H9 (cell line): ENCODE data around the gene ICE2. TPM values are rescaled to one million over a fixed set of nuclear protein-coding genes. Genes with fewer than 3 reads are reported as not detected.

Experiments
- DNase-seq: peaks from one replicate; pipeline ENCODE4 v3.0.0-alpha.2; 2017
- H2AFZ ChIP-seq: one replicate; pipeline ENCODE4 v1.6.1; 2013; ENCODE audit warnings: mild to moderate bottlenecking, low read length, control low read depth, moderate library complexity
- H2AK5ac ChIP-seq: 2 replicates; pipeline ENCODE4 v1.6.1; 2013; ENCODE audit warnings: low read length, control low read depth, mixed read lengths; ENCODE audit not compliant: insufficient read length
- H2BK120ac ChIP-seq: one replicate; pipeline ENCODE4 v1.6.1; 2013; ENCODE audit warnings: low read depth, mild to moderate bottlenecking, low read length, control low read depth, inconsistent platforms; ENCODE audit not compliant: poor library complexity, severe bottlenecking
- H2BK12ac ChIP-seq: 2 replicates; pipeline ENCODE4 v1.6.1; 2013; ENCODE audit warnings: low read length, control low read depth, mixed read lengths, low read depth; ENCODE audit not compliant: insufficient read length
- H2BK15ac ChIP-seq: 2 replicates; pipeline ENCODE4 v1.6.1; 2013; ENCODE audit warnings: low read depth, low read length, control low read depth
- H2BK20ac ChIP-seq: one replicate; pipeline ENCODE4 v1.6.1; 2013; ENCODE audit warnings: low read depth, mild to moderate bottlenecking, low read length, control low read depth, inconsistent platforms; ENCODE audit not compliant: poor library complexity, severe bottlenecking
- H2BK5ac ChIP-seq: 2 replicates; pipeline ENCODE4 v1.6.1; 2013; ENCODE audit warnings: low read length, control low read depth, mixed read lengths; ENCODE audit not compliant: insufficient read length
- H3K14ac ChIP-seq: 2 replicates; pipeline ENCODE4 v1.6.1; 2013; ENCODE audit warnings: low read length, control low read depth; ENCODE audit not compliant: insufficient read depth
- H3K18ac ChIP-seq: 2 replicates; pipeline ENCODE4 v1.6.1; 2013; ENCODE audit warnings: low read depth, mild to moderate bottlenecking, mixed read lengths, low read length, control low read depth; ENCODE audit not compliant: insufficient read length
- H3K23ac ChIP-seq: 2 replicates; pipeline ENCODE4 v1.6.1; 2013; ENCODE audit warnings: low read length, control low read depth, mixed read lengths, low read depth; ENCODE audit not compliant: insufficient read length
- H3K23me2 ChIP-seq: 2 replicates; pipeline ENCODE4 v1.6.1; 2013; ENCODE audit warnings: low read depth, mild to moderate bottlenecking, mixed read lengths, low read length, control low read depth; ENCODE audit not compliant: insufficient read length, poor library complexity, severe bottlenecking
- H3K27ac ChIP-seq: 2 replicates; pipeline ENCODE4 v1.5.1; 2013; ENCODE audit warnings: low read length, control low read depth, mixed read lengths, low read depth; ENCODE audit not compliant: insufficient read length
- H3K27me3 ChIP-seq: 2 replicates; pipeline ENCODE4 v1.6.1; 2013; ENCODE audit warnings: low read length, control low read depth, inconsistent platforms; ENCODE audit not compliant: insufficient read depth
- H3K4ac ChIP-seq: 2 replicates; pipeline ENCODE4 v1.6.1; 2013; ENCODE audit warnings: low read depth, mild to moderate bottlenecking, control low read depth, inconsistent platforms, low read length, moderate library complexity
- H3K4me1 ChIP-seq: 2 replicates; pipeline ENCODE4 v1.6.1; 2013; ENCODE audit warnings: low read length, control low read depth, inconsistent platforms; ENCODE audit not compliant: insufficient read depth
- H3K4me2 ChIP-seq: 2 replicates; pipeline ENCODE4 v1.6.1; 2013; ENCODE audit warnings: low read length, control low read depth, mixed read lengths; ENCODE audit not compliant: insufficient read length, insufficient read depth
- H3K56ac ChIP-seq: 2 replicates; pipeline ENCODE4 v1.6.1; 2013; ENCODE audit warnings: low read depth, mild to moderate bottlenecking, mixed read lengths, low read length, control low read depth; ENCODE audit not compliant: insufficient read length
- H3K79me1 ChIP-seq: 2 replicates; pipeline ENCODE4 v1.6.1; 2013; ENCODE audit warnings: low read depth, mild to moderate bottlenecking, moderate library complexity, low read length, control low read depth, inconsistent platforms; ENCODE audit not compliant: insufficient read depth, poor library complexity, severe bottlenecking
- H3K79me2 ChIP-seq: 2 replicates; pipeline ENCODE4 v1.6.1; 2013; ENCODE audit warnings: low read length, control low read depth, inconsistent platforms; ENCODE audit not compliant: insufficient read depth
- H3K9ac ChIP-seq: 2 replicates; pipeline ENCODE4 v1.6.1; 2013; ENCODE audit warnings: low read length, control low read depth, mixed read lengths; ENCODE audit not compliant: insufficient read length; ENCODE audit errors: extremely low read depth
- H3K9me3 ChIP-seq: one replicate; pipeline ENCODE4 v1.6.1; 2013; ENCODE audit warnings: low read depth, low read length, inconsistent platforms; ENCODE audit not compliant: control insufficient read depth
- H3T11ph ChIP-seq: one replicate; pipeline ENCODE4 v1.6.1; 2013; ENCODE audit warnings: mild to moderate bottlenecking, low read length, control low read depth, inconsistent platforms
- H4K20me1 ChIP-seq: one replicate; pipeline ENCODE4 v1.6.1; 2013; ENCODE audit not compliant: control insufficient read depth, insufficient read length, insufficient read depth
- H4K5ac ChIP-seq: 2 replicates; pipeline ENCODE4 v1.6.1; 2013; ENCODE audit warnings: low read depth, mild to moderate bottlenecking, mixed read lengths, low read length, control low read depth; ENCODE audit not compliant: insufficient read length
- H4K8ac ChIP-seq: replicated peaks from 2 replicates; pipeline ENCODE4 v1.6.1; 2013; ENCODE audit warnings: low read length, control low read depth, mixed read lengths, low read depth; ENCODE audit not compliant: insufficient read length
- H4K91ac ChIP-seq: 2 replicates; pipeline ENCODE4 v1.6.1; 2013; ENCODE audit warnings: low read depth, mild to moderate bottlenecking, moderate library complexity, mixed read lengths, low read length, control low read depth; ENCODE audit not compliant: insufficient read length
- H3K27ac Mint-ChIP-seq, 3 experiments: 2 replicates in 2 of 3; 3 replicates in 1 of 3; pipeline ENCODE4 v1.8.0; 2020 to 2021; ENCODE audit warnings: mixed read lengths in 3 of 3, mild to moderate bottlenecking in 1 of 3, moderate library complexity in 1 of 3
- H3K27me3 Mint-ChIP-seq: 2 replicates; pipeline ENCODE4 v1.8.0; 2021; ENCODE audit warnings: low read depth, mild to moderate bottlenecking, moderate library complexity, mixed read lengths
- H3K36me3 Mint-ChIP-seq, 3 experiments: 2 replicates in 2 of 3; 3 replicates in 1 of 3; pipeline ENCODE4 v1.8.0; 2020 to 2021; ENCODE audit warnings: low read depth in 3 of 3, mixed read lengths in 3 of 3; ENCODE audit not compliant: insufficient read depth in 1 of 3
- H3K4me1 Mint-ChIP-seq, 2 experiments: 2 replicates each; pipeline ENCODE4 v1.8.0; 2020; ENCODE audit warnings: mixed read lengths in 2 of 2
- H3K4me3 Mint-ChIP-seq, 2 experiments: 2 replicates in 1 of 2; 3 replicates in 1 of 2; pipeline ENCODE4 v1.8.0; 2020 to 2021; ENCODE audit warnings: mild to moderate bottlenecking in 2 of 2, mixed read lengths in 2 of 2, moderate library complexity in 1 of 2
- H3K9me3 Mint-ChIP-seq, 2 experiments: 2 replicates in 1 of 2; 3 replicates in 1 of 2; pipeline ENCODE4 v1.8.0; 2020; ENCODE audit warnings: mild to moderate bottlenecking in 2 of 2, mixed read lengths in 2 of 2, moderate library complexity in 1 of 2
- CTCF ChIP-seq: fragments of 200-600 bp; sonication (generic); conservative IDR thresholded peaks from 3 replicates; pipeline ENCODE4 v1.8.0; 2021; ENCODE audit warnings: antibody characterized with exemption, mild to moderate bottlenecking
- WGBS: extraction: QIAGEN DNeasy Blood & Tissue Kit; methylation state at CpG from one replicate; pipeline ENCODE4 v1.1.7; 2013; ENCODE audit warnings: missing lambda C conversion rate, low lambda C conversion rate, mixed read lengths; ENCODE audit not compliant: insufficient read length; ENCODE audit errors: extremely low coverage; 5-methylcytosine and 5-hydroxymethylcytosine counted together
- total RNA-seq: library from RNA; stranded (reverse); gene quantifications from 2 replicates; pipeline ENCODE4 v1.2.1, GENCODE V29; 2021

Gene ICE2
- total RNA-seq, 1 experiment from 2014 or later = 76.3 TPM

GRCh38 chr15:60471314-60471713, 7.6 kb downstream of the ICE2 start:
- no peak for TF ChIP-seq CTCF
- no peak overlapping the region for H2BK5ac ChIP-seq
- H2BK20ac ChIP-seq = no peak overlapping the region
- H3K27ac ChIP-seq = no peak overlapping the region
- no peak overlapping the region for H3T11ph ChIP-seq
- H3K79me1 ChIP-seq = peaks cover 2% of the 10 kb centered on the region
- H4K91ac ChIP-seq = no peak overlapping the region
- H4K8ac ChIP-seq = no peak overlapping the region
- no peaks in the 10 kb centered on the region for H3K9me3 Mint-ChIP-seq
- no peaks in the 10 kb centered on the region for H3K27me3 Mint-ChIP-seq
- no CpG with 5 or more reads among the region's 4 CpGs for whole genome bisulfite sequencing
- H3K56ac ChIP-seq = no peak overlapping the region
- no peak overlapping the region for H3K27ac Mint-ChIP-seq
- H2BK120ac ChIP-seq = no peak overlapping the region
- H3K23me2 ChIP-seq = no peaks in the 10 kb centered on the region
- no peak overlapping the region for H4K5ac ChIP-seq
- no peaks in the 10 kb centered on the region for H3K79me2 ChIP-seq
- H3K27me3 ChIP-seq = no peaks in the 10 kb centered on the region
- DNase-seq = no peak
- H3K18ac ChIP-seq = no peak overlapping the region
- H3K4me1 Mint-ChIP-seq = 0 out of 4 replicates have a peak, but pooled peaks cover 0 to 2% of the 10 kb centered on the region in 2 experiments
- no peaks in the 10 kb centered on the region for H3K4me1 ChIP-seq
- H2BK15ac ChIP-seq = no peak overlapping the region
- H3K14ac ChIP-seq = no peak overlapping the region
- no peak overlapping the region for H2AK5ac ChIP-seq
- H2AFZ ChIP-seq = no peak overlapping the region
- no peak overlapping the region for H3K4me2 ChIP-seq
- H3K4me3 Mint-ChIP-seq = no peak overlapping the region
- H2BK12ac ChIP-seq = no peak overlapping the region
- H3K36me3 Mint-ChIP-seq = peaks cover 13 to 60% (median 48%) of the 10 kb centered on the region in 3 experiments
- H4K20me1 ChIP-seq = no peaks in the 10 kb centered on the region
- no peak overlapping the region for H3K4ac ChIP-seq
- no peaks in the 10 kb centered on the region for H3K9me3 ChIP-seq
- H3K23ac ChIP-seq = no peak overlapping the region
- H3K9ac ChIP-seq = no peak overlapping the region
